MM.1S (cell line): ENCODE measurements around the gene MUCL3.

Source experiments
- EZH2phosphoT487 ChIP-seq: fragments of 300-600 bp; sonication (generic); IDR thresholded peaks from 2 replicates; pipeline ENCODE4 v1.6.1; 2018; ENCODE audit warnings: antibody characterized with exemption, low read length
- TF ChIP-seq, protein P1 (sequence below): fragments of 300-600 bp; sonication (generic); IDR thresholded peaks from 2 replicates; pipeline ENCODE4 v1.5.1; 2016; ENCODE audit warnings: antibody characterized with exemption, low read length, mixed read lengths

- TF ChIP-seq EZH2phosphoT487: no peak
- TF ChIP-seq, protein P1, sequence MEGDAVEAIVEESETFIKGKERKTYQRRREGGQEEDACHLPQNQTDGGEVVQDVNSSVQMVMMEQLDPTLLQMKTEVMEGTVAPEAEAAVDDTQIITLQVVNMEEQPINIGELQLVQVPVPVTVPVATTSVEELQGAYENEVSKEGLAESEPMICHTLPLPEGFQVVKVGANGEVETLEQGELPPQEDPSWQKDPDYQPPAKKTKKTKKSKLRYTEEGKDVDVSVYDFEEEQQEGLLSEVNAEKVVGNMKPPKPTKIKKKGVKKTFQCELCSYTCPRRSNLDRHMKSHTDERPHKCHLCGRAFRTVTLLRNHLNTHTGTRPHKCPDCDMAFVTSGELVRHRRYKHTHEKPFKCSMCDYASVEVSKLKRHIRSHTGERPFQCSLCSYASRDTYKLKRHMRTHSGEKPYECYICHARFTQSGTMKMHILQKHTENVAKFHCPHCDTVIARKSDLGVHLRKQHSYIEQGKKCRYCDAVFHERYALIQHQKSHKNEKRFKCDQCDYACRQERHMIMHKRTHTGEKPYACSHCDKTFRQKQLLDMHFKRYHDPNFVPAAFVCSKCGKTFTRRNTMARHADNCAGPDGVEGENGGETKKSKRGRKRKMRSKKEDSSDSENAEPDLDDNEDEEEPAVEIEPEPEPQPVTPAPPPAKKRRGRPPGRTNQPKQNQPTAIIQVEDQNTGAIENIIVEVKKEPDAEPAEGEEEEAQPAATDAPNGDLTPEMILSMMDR: no peak
These were observed 56.5 kb downstream of the MUCL3 start for GRCh38 chr6:30997301-30997700.
